GM12874 (cell line): ENCODE data around the gene SYNJ2.

Source experiments
- TF ChIP-seq, protein P1 (sequence below): IDR thresholded peaks from 2 replicates; pipeline ENCODE4 v1.5.1; 2011; ENCODE audit warnings: low read depth, mild to moderate bottlenecking, control low read depth, low read length, moderate library complexity; ENCODE audit not compliant: insufficient read depth

Gene SYNJ2

GRCh38 chr6:158083455-158084325 lies 102.0 kb downstream of the SYNJ2 start:
- TF ChIP-seq, protein P1, sequence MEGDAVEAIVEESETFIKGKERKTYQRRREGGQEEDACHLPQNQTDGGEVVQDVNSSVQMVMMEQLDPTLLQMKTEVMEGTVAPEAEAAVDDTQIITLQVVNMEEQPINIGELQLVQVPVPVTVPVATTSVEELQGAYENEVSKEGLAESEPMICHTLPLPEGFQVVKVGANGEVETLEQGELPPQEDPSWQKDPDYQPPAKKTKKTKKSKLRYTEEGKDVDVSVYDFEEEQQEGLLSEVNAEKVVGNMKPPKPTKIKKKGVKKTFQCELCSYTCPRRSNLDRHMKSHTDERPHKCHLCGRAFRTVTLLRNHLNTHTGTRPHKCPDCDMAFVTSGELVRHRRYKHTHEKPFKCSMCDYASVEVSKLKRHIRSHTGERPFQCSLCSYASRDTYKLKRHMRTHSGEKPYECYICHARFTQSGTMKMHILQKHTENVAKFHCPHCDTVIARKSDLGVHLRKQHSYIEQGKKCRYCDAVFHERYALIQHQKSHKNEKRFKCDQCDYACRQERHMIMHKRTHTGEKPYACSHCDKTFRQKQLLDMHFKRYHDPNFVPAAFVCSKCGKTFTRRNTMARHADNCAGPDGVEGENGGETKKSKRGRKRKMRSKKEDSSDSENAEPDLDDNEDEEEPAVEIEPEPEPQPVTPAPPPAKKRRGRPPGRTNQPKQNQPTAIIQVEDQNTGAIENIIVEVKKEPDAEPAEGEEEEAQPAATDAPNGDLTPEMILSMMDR = no peak

GRCh38 chr6:158085261-158086053 lies 103.8 kb downstream of the SYNJ2 start:
- TF ChIP-seq, protein P1 = no peak

- TF ChIP-seq, protein P1 = no peak
Observed at GRCh38 chr6:158086054-158086503, 104.4 kb downstream of the SYNJ2 start.

DNA sequence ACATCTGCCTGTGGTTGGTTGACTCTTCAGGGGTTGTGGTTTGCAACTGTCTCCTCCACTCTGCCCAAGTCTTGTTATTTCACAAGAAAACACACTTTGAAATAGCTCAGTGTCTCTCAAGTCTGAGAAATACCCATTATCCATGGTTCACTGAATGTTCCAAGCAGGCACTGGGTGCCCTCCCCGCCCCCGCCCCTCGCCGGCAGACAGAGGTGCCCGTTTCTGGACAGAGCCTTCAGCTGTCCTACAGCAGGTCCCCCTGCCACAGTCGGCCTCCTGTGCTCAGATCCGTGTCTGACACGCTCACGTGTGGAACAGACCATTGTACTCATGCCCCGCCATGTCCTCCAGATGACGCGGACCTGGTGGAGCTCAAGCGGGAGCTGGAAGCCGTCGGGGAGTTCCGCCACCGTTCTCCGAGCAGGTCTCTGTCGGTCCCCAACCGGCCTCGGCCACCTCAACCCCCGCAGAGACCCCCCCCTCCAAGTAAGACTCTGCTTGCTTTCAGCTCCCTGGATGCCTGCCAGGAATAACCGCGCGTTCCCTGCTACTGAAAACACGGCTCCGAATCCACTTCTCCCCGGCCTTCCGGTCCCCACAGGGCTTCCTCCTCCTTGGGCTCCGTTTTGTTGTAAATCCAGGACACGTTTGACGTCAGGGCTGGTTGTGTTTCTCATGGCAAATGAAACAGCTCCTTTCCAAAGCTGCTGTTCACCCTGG lies 105.0 kb downstream of the SYNJ2 start:
- TF ChIP-seq, protein P1 = no peak

GRCh38 chr6:158087224-158087867 lies 105.7 kb downstream of the SYNJ2 start:
- TF ChIP-seq, protein P1 = no peak

DNA sequence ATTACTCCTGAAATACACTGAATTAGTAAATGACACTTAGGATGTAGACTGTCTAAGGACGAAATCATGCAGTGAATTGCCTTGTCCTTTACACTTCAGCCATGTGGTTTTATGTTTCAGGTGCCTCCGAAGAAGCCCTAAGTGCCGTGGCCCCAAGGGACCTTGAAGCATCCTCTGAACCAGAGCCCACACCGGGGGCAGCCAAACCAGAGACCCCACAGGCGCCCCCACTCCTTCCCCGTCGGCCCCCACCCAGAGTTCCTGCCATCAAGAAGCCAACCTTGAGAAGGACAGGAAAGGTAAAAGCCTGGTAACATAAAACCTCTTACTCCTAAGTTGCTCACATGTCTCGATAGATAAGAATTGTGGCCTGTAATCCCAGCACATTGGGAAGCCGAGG lies 111.1 kb downstream of the SYNJ2 start:
- TF ChIP-seq, protein P1 = no peak

DNA sequence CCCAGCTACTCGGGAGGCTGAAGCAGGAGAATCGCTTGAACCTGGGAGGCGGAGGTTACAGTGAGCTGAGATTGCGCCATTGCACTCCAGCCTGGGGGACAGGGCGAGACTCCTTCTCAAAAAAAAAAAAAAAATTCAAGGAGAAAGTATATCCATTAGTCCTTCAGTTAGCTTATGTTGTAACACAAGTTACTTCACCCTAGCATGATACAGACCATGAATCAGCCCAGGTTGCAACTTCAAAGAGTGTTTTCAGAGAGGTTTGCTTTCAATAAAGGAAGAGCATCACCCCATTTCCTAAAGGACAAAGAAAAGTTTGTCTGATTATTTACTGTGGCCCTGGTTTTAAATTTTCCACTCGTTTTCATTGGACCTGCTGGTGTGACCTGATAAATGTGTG lies 113.4 kb downstream of the SYNJ2 start:
- TF ChIP-seq, protein P1 = no peak
